Urinary bladder (tissue), 4 donors: ENCODE data around the gene PKHD1. TPM values are rescaled to one million over a fixed set of nuclear protein-coding genes. Genes with fewer than 3 reads are reported as not detected.

Experiments
- DNase-seq: peaks from one replicate; pipeline ENCODE4 v3.0.0-alpha.2; 2015; ENCODE audit errors: extremely low spot score
- H3K27ac ChIP-seq: one replicate; pipeline ENCODE4 v1.5.1; 2013; ENCODE audit warnings: low read depth, mild to moderate bottlenecking, moderate library complexity
- H3K36me3 ChIP-seq: one replicate; pipeline ENCODE4 v1.6.1; 2013; ENCODE audit warnings: mild to moderate bottlenecking, moderate library complexity; ENCODE audit not compliant: insufficient read depth
- H3K4me1 ChIP-seq: one replicate; pipeline ENCODE4 v1.6.1; 2013; ENCODE audit warnings: mild to moderate bottlenecking, moderate library complexity; ENCODE audit not compliant: insufficient read depth
- H3K4me3 ChIP-seq: one replicate; pipeline ENCODE4 v1.5.1; 2013; ENCODE audit warnings: low read depth, low read length
- WGBS: extraction: QIAGEN DNeasy Blood & Tissue Kit; methylation state at CpG from one replicate; pipeline ENCODE4 v1.1.7; 2013; 5-methylcytosine and 5-hydroxymethylcytosine counted together
- polyA plus RNA-seq: library from polyadenylated mRNA; stranded (reverse); fragments of 200-250 nt; gene quantifications from one replicate; pipeline ENCODE4 v1.2.3, GENCODE V29; 2013
- total RNA-seq: library from RNA; depleted of rRNA; stranded (reverse); fragments of >200 nt; gene quantifications from one replicate; pipeline ENCODE4 v1.2.3, GENCODE V29; 2014
- donor health status: healthy with polysubstance abuse.
- donor health status: healthy.

The PKHD1 gene
- total and polyA plus RNA-seq, 2 donors = 0.29 to 3.6 TPM

DNA sequence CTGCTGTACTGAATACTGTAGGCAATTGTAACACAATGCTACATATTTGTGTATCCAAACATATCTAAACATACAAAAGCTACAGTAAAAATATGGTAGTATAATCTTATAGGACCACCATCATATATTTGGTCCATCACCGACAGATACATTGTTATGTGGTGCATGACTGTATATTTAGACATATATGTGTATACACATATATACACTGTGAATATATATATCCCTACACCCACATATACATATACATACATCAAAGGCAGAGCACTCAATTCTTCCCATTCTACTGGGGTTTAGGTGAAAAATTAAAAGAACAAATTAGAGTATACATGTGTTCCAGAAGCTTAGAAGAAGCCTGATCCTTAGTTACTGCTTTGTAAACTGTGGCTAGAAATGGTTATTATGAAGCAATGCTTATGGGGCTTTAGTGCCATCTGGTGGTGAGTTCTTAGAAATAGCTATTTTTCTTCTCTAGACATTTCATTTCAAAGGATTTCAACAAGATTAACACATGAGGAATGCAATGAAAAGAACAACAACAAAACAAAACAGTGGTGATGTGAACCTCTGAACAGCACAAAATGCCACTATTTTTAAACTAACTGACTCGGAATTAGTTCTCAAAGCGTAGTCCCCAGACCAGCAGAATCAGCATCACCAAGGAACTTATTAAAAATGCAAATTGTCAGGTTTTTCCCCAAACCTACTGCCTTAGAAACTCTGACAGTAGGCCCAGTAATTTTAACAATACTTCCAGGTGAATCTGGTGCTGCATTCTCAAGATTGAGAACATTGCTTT lies 38.0 kb downstream of the PKHD1 start:
- peak; percentile 5 for DNase-seq

DNA sequence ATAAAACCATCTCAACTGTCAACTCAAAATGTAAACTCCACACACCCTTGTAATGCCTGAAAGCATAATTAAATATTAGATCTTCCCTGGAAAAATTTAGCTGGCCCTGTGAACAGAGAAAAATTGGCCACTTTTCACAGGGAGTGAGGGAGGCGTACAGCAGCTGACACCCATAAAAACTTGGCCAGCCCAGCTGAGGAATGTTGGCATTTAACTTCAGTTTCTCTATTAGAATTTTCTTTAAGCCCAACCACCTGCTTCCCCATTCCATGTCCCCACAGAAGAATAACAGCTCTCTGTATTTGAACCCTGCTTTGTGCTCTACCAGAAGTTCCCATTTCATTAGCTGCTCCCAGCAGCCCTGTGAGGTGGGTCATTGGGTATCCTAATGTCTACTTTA lies 41.0 kb downstream of the PKHD1 start:
- no peaks in the 10 kb centered on the region for H3K4me1 ChIP-seq
- H3K36me3 ChIP-seq = no peaks in the 10 kb centered on the region
- H3K4me3 ChIP-seq = no peak overlapping the region
- no peak overlapping the region for H3K27ac ChIP-seq
- peak; percentile 2 for DNase-seq
- WGBS = 15% methylated on average over 1 of the region's 1 CpG

More for the DNA sequence above, 38.0 kb downstream of the PKHD1 start:
- no peaks in the 10 kb centered on the region for H3K4me1 ChIP-seq
- no peaks in the 10 kb centered on the region for H3K36me3 ChIP-seq
- no peak overlapping the region for H3K4me3 ChIP-seq
- no peak overlapping the region for H3K27ac ChIP-seq
- 45% methylated on average over 3 of the region's 3 CpGs for WGBS

DNA sequence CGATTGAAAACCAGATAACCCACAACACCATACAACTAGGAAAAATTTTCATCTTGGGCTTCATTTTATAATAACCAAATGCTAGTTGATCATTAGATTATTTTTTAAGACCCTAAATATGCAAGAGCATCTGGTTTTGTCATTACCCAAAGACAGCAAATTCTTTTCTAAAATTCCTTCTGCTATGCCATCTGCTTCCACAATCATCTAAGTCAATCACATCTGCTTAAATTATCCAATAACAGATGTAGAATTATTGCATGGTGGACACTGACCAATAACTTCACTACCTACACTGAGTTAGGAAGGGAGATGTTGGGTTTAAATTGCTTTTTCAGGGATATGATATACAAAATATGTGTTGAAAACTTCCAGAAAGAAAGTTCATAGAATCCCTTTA lies 41.9 kb downstream of the PKHD1 start:
- Histone ChIP-seq H3K4me1 (no peaks in the 10 kb centered on the region), H3K36me3 (no peaks in the 10 kb centered on the region), H3K27ac (no peak overlapping the region), H3K4me3 (no peak overlapping the region)
- WGBS = 72% methylated on average over 1 of the region's 1 CpG
- DNase-seq = no peak

DNA sequence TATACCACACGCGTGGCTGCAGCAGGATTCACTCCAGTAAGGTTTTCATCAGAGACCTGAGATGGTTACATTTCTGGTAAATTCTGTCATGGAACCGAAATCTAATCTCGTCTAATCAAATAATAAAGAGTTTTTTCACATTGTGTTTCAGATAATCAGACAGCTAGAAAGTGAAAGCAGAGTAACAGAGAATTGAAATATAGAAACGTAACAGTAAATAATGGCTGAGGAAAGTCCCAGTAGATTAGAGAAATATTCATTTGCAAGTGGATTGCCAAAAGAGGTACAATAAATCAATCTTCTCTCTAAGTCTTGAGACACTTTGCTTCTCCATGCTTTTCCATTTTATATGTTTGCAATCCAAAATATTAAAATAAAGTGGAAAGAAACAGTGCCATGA lies 42.4 kb downstream of the PKHD1 start:
- Histone ChIP-seq H3K4me3 (no peak overlapping the region), H3K36me3 (no peaks in the 10 kb centered on the region), H3K4me1 (no peaks in the 10 kb centered on the region), H3K27ac (no peak overlapping the region)
- WGBS = 74% methylated on average over 5 of the region's 5 CpGs
- DNase-seq = no peak

DNA sequence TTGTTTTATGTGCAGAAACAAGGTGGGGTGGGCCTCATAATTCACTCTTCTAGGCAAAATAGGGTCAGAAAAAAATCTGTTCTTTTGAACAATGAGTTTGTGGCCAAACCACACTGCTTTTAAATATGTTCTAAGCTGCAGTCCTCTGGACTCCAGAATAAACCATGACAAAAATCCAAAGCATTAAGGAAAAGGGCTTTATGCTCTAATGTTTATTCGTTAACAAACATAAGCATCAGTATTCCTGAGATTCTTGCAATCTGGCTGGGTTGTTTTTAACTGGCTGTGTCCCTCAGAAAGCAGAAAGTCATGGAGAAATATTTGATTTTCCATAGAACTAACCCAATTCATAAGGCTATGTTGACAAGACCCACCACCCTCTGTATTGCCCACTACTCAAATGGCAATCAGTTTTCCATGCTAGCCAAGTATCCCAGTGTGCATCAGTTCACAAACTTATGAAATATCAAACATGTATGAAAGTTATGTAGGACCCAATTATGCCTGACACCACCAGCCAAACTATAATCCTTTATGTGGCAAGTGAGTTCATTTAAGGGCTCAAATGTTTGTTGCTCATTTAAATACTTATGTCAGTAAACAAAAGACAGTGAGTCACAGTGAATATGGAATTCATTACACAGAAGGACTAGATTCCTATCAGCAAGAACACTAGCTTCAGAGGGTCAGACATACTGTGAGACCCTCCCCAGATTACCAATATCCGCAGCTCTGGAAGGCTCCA lies 45.1 kb downstream of the PKHD1 start:
- Histone ChIP-seq H3K4me3 (no peak overlapping the region), H3K27ac (no peak overlapping the region), H3K4me1 (no peaks in the 10 kb centered on the region), H3K36me3 (no peaks in the 10 kb centered on the region)
- DNase-seq = no peak
- WGBS = 66% methylated on average over 2 of the region's 2 CpGs

DNA sequence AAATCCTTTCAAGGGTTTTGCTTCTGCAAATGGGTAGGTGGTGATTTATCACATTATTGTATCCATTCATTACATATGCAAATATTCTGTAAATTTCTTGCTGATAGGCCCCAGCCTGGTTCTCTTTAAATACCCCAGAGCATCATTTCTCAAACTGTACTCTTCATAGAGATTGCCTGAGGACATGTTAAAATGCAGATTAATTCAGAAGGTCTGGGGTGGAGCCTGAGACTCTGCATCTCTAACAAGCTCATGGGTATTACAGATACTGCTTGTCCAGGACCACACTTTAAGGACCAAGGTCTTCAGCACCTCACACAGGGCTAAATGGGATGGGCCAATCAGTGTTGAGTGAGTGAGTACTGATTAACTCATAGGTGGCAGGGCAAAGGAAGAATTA lies 46.3 kb downstream of the PKHD1 start:
- DNase-seq = no peak
- Histone ChIP-seq H3K4me1 (no peaks in the 10 kb centered on the region), H3K27ac (no peak overlapping the region), H3K36me3 (no peaks in the 10 kb centered on the region), H3K4me3 (no peak overlapping the region)

DNA sequence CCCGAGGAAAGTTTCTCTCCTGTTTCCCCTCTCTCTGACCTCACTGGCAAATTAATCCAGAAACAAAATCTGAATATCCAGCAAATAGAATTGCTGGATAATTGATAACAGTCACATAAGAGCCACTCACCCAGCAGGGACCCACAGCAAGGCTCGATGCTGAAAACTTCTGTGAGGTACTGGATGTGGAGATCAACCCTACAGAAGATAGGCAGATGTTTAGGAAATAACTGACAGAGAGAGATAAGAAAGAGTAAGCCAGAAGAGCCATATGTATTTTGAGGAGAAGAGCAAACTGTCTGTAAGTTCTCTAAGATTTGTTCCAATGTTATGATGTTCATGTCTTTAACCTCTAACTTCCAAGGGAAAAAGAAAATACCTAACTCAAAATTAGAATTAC lies 59.7 kb downstream of the PKHD1 start:
- 41% methylated on average over 2 of the region's 2 CpGs for WGBS
- Histone ChIP-seq H3K27ac (no peak overlapping the region), H3K36me3 (no peaks in the 10 kb centered on the region), H3K4me3 (no peak overlapping the region), H3K4me1 (no peaks in the 10 kb centered on the region)
- DNase-seq = no peak

DNA sequence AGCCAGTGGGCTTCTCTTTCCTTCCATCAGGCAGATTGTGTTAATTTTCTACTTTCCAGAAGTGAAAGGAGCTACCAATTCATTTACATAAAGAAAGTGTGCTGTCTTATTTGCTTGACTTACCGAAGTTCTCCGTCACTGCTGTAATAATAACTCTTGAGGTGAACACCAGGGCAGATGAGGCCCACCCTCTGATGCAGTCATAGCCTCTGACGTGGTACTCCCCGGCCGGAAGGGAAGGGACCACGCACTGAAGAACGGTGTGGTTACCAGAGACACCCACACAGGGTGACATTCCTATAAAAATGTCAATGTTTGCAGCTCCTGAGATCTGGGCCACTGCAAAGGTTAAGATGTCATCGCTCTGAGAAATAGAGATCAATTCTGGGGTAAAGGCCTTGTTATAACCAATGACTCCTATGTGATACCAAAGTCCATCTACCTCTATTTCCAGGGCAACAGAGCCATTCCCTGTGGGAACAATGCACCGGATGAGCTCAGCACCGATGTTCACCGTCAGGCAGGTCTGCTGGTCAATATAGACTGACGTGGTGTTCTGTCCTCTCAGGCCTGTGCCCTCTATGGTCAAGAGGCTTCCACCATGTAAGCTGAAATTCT lies 62.9 kb downstream of the PKHD1 start:
- H3K36me3 ChIP-seq = no peaks in the 10 kb centered on the region
- no peak for DNase-seq
- H3K4me1 ChIP-seq = no peaks in the 10 kb centered on the region
- WGBS = 87% methylated on average over 12 of the region's 12 CpGs
- no peak overlapping the region for H3K4me3 ChIP-seq
- H3K27ac ChIP-seq = no peak overlapping the region

DNA sequence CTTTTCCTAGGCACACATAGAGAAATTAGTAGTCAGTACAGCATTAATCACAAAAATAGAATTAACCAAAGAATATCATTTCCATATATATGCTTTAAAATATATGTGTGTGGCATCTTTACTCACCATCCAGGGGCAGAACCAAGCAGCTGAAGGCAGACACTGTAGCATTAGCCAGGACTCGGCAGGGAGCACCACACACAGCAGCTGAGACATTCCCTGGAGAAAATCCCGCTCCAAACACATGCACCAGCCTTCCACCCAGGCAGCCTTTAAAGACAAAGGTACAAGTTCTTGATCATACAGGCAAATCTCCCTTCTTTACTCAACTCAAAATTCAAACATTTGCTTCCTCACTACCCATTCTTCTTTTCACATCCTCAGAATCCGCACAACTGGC lies 64.7 kb downstream of the PKHD1 start:
- H3K4me3 ChIP-seq = no peak overlapping the region
- no peak overlapping the region for H3K27ac ChIP-seq
- H3K4me1 ChIP-seq = no peaks in the 10 kb centered on the region
- DNase-seq = no peak
- H3K36me3 ChIP-seq = no peaks in the 10 kb centered on the region
- WGBS = 68% methylated on average over 3 of the region's 3 CpGs

DNA sequence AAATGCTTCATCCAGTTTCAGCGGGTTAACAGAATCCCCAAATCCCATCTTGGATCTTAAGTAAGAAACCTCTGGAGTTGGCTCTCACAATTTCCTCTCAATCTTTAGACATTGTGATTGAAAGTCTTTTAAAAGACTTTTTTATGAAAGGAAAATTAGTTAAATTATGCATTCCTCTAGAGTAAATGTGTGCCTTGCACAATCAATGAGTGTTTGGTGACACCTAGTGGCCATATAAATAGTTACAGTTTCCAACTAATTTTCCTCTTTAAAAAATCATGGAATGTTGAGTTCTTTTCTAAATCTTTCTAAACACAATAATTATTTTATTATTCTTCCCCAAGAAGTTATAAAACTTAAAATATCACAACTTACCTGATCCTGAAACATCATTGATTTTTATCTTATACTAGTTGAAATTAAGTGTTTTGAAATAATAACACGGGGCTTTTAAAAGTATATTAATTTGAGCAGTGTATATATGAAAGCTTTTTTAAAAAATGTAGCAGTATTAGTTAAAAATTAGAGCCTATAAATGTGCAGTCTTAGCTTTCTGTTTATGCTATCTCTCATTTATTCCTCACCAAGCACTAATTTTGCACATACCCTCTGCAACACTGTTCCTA lies 66.4 kb downstream of the PKHD1 start:
- WGBS = 92% methylated on average over 2 of the region's 2 CpGs
- Histone ChIP-seq H3K4me3 (no peak overlapping the region), H3K27ac (no peak overlapping the region), H3K36me3 (no peaks in the 10 kb centered on the region), H3K4me1 (no peaks in the 10 kb centered on the region)
- no peak for DNase-seq

DNA sequence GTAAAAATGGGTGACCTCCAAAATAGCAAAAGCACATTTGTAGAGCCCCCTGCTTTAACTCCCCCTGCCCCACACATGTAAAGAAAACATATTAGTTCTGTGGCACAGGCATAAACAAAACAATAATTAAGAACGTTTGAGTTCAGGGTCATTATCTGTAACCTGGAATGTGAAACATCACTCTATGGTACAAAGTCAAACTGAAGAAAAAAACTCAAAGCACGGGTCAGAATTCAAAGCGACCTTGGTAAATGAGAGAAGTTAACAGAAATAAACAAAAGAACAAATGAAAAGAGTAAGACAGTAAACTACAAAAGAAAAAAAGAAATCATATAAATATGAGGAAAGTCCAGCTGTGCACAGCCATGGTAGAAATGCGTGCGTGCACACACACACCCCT lies 67.5 kb downstream of the PKHD1 start:
- Histone ChIP-seq H3K4me3 (no peak overlapping the region), H3K4me1 (no peaks in the 10 kb centered on the region), H3K36me3 (no peaks in the 10 kb centered on the region), H3K27ac (no peak overlapping the region)
- WGBS = 61% methylated on average over 5 of the region's 5 CpGs
- DNase-seq = no peak

DNA sequence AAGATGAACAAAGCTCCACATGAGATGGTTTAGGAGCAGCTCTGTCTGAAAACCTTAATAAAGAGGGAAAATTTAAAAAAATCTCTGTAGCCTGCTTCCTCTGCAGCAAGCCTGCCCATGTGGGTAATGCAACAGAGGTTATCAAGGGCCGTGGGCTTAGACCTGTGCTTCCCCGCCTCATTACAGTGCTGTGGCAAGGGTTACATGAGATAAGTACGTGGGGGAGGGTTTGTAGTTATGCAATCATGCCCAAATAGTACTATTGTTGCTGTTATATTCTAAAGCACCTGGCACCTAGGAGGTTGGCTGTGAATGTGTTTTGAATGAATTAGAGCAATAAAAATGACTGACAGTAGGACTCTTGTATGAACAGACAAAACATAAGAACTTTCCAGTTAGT lies 68.3 kb downstream of the PKHD1 start:
- no peak for DNase-seq
- H3K4me3 ChIP-seq = no peak overlapping the region
- WGBS = 67% methylated on average over 3 of the region's 3 CpGs
- no peaks in the 10 kb centered on the region for H3K4me1 ChIP-seq
- no peak overlapping the region for H3K27ac ChIP-seq
- H3K36me3 ChIP-seq = peaks cover 2% of the 10 kb centered on the region

DNA sequence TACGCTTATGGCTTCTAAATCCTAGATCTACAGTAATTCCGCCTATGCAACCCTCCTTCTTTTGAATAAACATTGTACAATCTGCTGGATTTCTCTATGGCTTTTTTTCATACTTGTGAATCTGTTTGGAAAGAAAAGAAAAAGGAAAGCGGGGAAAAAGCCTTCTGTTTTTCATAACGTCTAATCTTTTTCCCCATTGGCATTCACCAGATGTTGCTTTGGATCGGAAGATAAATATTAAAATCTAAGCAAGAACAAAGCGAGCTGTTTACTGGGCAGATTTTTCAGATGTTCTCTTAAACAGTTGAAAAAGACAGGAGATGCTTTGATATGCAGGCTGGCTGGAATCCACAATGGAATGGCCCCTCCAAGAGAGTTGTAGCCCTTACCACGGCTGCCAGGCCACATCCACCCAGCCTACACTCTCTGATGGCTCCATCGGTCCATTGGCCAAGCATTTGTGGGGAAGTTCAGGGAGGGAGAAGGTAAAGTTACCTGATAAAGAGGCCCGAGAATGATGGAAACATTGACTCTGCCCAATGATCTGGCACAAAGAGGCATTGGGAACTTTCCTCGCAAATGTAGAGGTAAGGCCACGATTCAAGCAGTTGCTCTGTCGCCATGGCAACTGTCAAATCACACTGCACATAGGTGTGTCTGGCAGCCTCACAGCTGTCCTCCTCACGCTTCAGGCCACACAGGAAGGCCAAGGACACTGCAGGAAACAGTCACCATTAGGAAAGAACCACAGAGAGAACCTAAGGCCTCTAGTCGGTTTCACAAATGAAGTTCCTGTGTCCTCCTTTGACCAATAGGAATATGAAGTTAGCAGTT lies 70.3 kb downstream of the PKHD1 start:
- Histone ChIP-seq H3K36me3 (peaks cover 2% of the 10 kb centered on the region), H3K27ac (no peak overlapping the region), H3K4me1 (no peaks in the 10 kb centered on the region), H3K4me3 (no peak overlapping the region)
- DNase-seq = no peak
- 50% methylated on average over 14 of the region's 14 CpGs for WGBS
